ENCODE measurements around the gene MAGEB6. TPM values are rescaled to one million over a fixed set of nuclear protein-coding genes. Genes with fewer than 3 reads are reported as not detected.
"Not testable (repeated sequence)": the region's sequence is repeated elsewhere in the genome, so short reads cannot be mapped to it uniquely, and the experiment has no call there.

Gene MAGEB6
- not detected for total RNA-seq

- Histone ChIP-seq H3K36me3 (no peaks in the 10 kb centered on the region), H3K9me3 (no peaks in the 10 kb centered on the region), H3K4me3 (no peak within 1 kb of the TSS), H3K27ac (no peak within 1 kb of the TSS), H3K27me3 (no peaks in the 10 kb centered on the region), H3K4me1 (no peaks in the 10 kb centered on the region)
- no peak for DNase-seq (ENCODE audit: low spot score in 2 of 2)
- intact Hi-C loops (cut with DNase I; ENCODE audit: low total_unique reads) = no loop called here
- TF ChIP-seq POLR2A (IDR thresholded peaks at IDR 0.05) (no peak), CTCF (IDR thresholded peaks at IDR 0.05) (no peak), POLR2AphosphoS5 (IDR thresholded peaks at IDR 0.05) (no peak)
Observed at GRCh38 chrX:26192204-26192603, at the start of gene MAGEB6. MAGEB6 (plus strand) TSS chrX:26192440; CDS start chrX:26193847, 1,407 bp downstream.

DNA sequence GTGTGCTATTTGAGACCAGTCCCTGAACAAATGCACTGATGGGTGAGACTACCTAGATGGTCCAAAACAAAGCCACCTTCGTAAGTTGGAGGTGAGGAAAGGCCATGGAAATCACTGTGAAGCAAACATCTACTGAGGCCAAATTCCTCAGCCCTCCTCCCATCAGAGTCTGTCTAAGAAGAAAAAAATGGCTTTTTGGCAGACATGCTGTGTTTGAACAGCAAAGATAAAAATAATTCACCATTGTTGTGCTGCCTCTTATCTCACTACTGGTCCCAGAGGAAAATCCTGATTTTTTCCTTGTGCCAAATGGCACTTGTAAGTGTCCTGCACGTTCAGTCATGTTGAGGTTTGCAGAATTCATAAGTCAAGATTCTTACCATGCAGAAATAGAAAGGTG is 46.2 kb upstream of the MAGEB6 start:
- intact Hi-C loops (cut with DNase I; ENCODE audit: low total_unique reads) = loop anchor here (5.0 kb wide), 1 partner anchor 1096 kb away; no protein-coding TSS in a partner anchor
- H3K9me3 ChIP-seq = no peaks in the 10 kb centered on the region
- H3K27me3 ChIP-seq = no peaks in the 10 kb centered on the region
- H3K4me3 ChIP-seq = no peak overlapping the region
- DNase-seq (ENCODE audit: low spot score in 2 of 2) = no peak
- TF ChIP-seq POLR2AphosphoS5 (IDR thresholded peaks at IDR 0.05) = no peak
- no peak for TF ChIP-seq POLR2A (IDR thresholded peaks at IDR 0.05)
- TF ChIP-seq CTCF (IDR thresholded peaks at IDR 0.05) = no peak
- no peaks in the 10 kb centered on the region for H3K36me3 ChIP-seq
- no peaks in the 10 kb centered on the region for H3K4me1 ChIP-seq
- no peak overlapping the region for H3K27ac ChIP-seq

DNA sequence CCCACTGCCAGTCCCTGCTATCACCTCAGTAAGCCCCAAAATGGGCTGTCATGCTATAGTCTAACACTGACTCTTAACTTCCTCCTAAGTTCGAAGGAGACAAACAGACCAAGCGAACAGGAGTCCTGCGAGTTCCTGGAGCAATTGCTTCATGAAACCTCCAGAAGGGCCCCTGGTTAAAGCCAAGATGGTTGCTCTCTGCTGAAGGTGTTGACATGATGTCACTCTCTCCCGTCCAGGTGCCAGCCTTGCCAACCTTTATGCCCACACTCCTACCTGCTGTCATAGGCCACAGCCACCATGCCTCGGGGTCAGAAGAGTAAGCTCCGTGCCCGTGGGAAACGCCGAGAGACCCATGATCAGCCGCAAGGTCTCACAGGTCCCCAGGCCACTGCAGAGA is 31.9 kb upstream of the MAGEB6 start, which contains the start of gene MAGEB6B:
Gene MAGEB6B, plus strand, starts transcription at position 301 of the 400 bp plus-strand sequence. Its CDS starts 0 bp downstream, at position 301.
- no peak for DNase-seq (ENCODE audit: low spot score in 2 of 2)

GRCh38 chrX:26203561-26203960 is 11.3 kb downstream of the MAGEB6 start:
- intact Hi-C loops (cut with DNase I; ENCODE audit: low total_unique reads) = no loop called here
- DNase-seq (ENCODE audit: low spot score in 2 of 2) = no peak
- no peak for TF ChIP-seq POLR2AphosphoS5 (IDR thresholded peaks at IDR 0.05)
- no peak for TF ChIP-seq CTCF (IDR thresholded peaks at IDR 0.05)
- TF ChIP-seq POLR2A (IDR thresholded peaks at IDR 0.05) = no peak
- no peak overlapping the region for H3K4me3 ChIP-seq
- no peaks in the 10 kb centered on the region for H3K9me3 ChIP-seq
- no peaks in the 10 kb centered on the region for H3K4me1 ChIP-seq
- no peak overlapping the region for H3K27ac ChIP-seq
- peaks cover 0 to 10% of the 10 kb centered on the region in 2 donors for H3K27me3 ChIP-seq
- no peaks in the 10 kb centered on the region for H3K36me3 ChIP-seq

More for the DNA sequence above, 31.9 kb upstream of the MAGEB6 start, which contains the start of gene MAGEB6B:
- Histone ChIP-seq H3K4me1 (no peaks in the 10 kb centered on the region), H3K4me3 (no peak within 1 kb of the TSS), H3K9me3 (no peaks in the 10 kb centered on the region), H3K27me3 (peaks cover 0 to 3% of the 10 kb centered on the region in 2 donors), H3K36me3 (no peaks in the 10 kb centered on the region), H3K27ac (no peak within 1 kb of the TSS)
- TF ChIP-seq CTCF (IDR thresholded peaks at IDR 0.05) = no peak
- TF ChIP-seq POLR2A (IDR thresholded peaks at IDR 0.05) = no peak
- TF ChIP-seq POLR2AphosphoS5 (IDR thresholded peaks at IDR 0.05) = no peak
- intact Hi-C loops (cut with DNase I; ENCODE audit: low total_unique reads) = no loop called here

DNA sequence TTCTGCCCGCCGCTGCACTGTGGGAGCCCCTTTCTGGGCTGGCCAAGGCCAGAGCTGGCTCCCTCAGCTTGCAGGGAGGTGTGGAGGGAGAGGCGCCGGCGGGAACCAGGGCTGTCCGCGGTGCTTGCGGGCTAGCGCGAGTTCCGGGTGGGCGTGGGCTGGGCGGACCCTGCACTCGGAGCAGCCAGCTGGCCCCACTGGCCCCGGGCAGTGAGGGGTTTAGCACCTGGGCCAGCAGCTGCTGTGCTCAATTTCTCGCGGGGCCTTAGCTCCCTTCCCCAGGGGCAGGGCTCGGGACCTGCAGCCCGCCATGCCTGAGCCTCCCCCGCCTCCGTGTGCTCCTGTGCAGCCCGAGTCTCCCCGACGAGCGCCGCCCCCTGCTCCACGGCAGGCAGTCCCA is 12.5 kb downstream of the MAGEB6 start:
- H3K4me3 ChIP-seq; H3K27ac ChIP-seq; H3K27me3 ChIP-seq; intact Hi-C loops (cut with DNase I; ENCODE audit: low total_unique reads); H3K9me3 ChIP-seq; H3K36me3 ChIP-seq; H3K4me1 ChIP-seq; DNase-seq (ENCODE audit: low spot score in 2 of 2): not testable (repeated sequence)

DNA sequence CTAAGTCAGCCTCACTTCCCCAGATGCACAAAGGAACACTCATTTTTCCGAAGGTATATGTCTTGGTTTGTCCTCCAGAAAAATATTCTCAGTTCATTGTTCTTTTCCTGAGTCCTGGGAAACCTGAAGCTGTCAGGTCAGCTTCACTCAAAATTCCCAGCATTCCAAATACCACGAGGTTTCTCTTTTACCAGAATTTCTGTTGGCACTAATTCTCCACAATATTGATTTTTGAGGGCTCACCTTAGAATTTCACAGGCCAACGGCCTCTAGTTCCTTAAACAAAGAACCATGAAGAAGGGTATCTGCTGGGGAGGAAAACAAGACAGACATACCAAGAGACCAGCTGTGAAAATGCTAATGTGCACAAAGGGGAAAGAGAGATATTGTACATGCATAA is 15.8 kb downstream of the MAGEB6 start:
- Histone ChIP-seq H3K36me3 (no peaks in the 10 kb centered on the region), H3K27me3 (peaks cover 0 to 3% of the 10 kb centered on the region in 2 donors), H3K4me1 (no peaks in the 10 kb centered on the region), H3K27ac (no peak overlapping the region), H3K4me3 (no peak overlapping the region), H3K9me3 (no peaks in the 10 kb centered on the region)
- TF ChIP-seq POLR2AphosphoS5 (IDR thresholded peaks at IDR 0.05) (no peak), POLR2A (IDR thresholded peaks at IDR 0.05) (no peak)
- no peak for DNase-seq (ENCODE audit: low spot score in 2 of 2)
- intact Hi-C loops (cut with DNase I; ENCODE audit: low total_unique reads) = no loop called here

Data from breast epithelium (tissue), 4 donors.